B cell (primary cell): ENCODE results near the gene RIPK1. TPM values are rescaled to one million over a fixed set of nuclear protein-coding genes. Genes with fewer than 3 reads are reported as not detected.
"Not testable (repeated sequence)": the region's sequence is repeated elsewhere in the genome, so short reads cannot be mapped to it uniquely, and the experiment has no call there.

Experiments
- ATAC-seq: fragments of 200-7000 bp; cut with Tn5 transposase; one replicate; pipeline ENCODE4 v1.10.0; 2021; ENCODE audit warnings: low read depth, mild to moderate bottlenecking, moderate number of reproducible peaks, moderate library complexity
- CTCF ChIA-PET: fragments of 350-600 bp; sonication (Branson Sonifier 250); formaldehyde crosslinking; loops from one replicate; lab custom pipeline; 2021; ENCODE audit warnings: antibody characterized with exemption, inconsistent platforms; lab: Charles Lee
- POLR2A ChIA-PET: fragments of 350-600 bp; sonication (Branson Sonifier 250); formaldehyde crosslinking; loops from one replicate; lab custom pipeline; 2021; ENCODE audit warnings: antibody characterized with exemption; lab: Charles Lee
- DNase-seq: peaks from one replicate; pipeline ENCODE4 v3.0.0; 2013
- H2AFZ ChIP-seq: 2 replicates; pipeline ENCODE4 v1.6.1; 2012; ENCODE audit warnings: mild to moderate bottlenecking, low read depth, low read length; ENCODE audit not compliant: insufficient read depth, poor library complexity, severe bottlenecking
- H3K27ac ChIP-seq, 2 donors: 1 replicate in 1 of 2; 2 replicates in 1 of 2; pipeline ENCODE4 v1.5.1; 2012 to 2013; ENCODE audit warnings: low read length in 2 of 2, mild to moderate bottlenecking in 2 of 2, moderate library complexity in 1 of 2
- H3K27me3 ChIP-seq, 4 experiments: fragments of 200-600 bp in 1 of 4; sonication (generic) in 1 of 4; replicated peaks in 1 of 4; 1 replicate in 2 of 4; 2 replicates in 2 of 4; pipeline versions ENCODE4 v1.6.1 to v1.7.0; 2013 to 2016; ENCODE audit warnings: low read length in 3 of 4, mild to moderate bottlenecking in 2 of 4, mixed read lengths in 1 of 4, moderate library complexity in 1 of 4; ENCODE audit not compliant: insufficient read depth in 4 of 4, control insufficient read depth in 3 of 4; ENCODE audit errors: control extremely low read depth in 1 of 4
- H3K36me3 ChIP-seq, 2 experiments: replicated peaks in 1 of 2; 1 replicate in 1 of 2; 2 replicates in 1 of 2; pipeline versions ENCODE4 v1.6.1 to v1.7.1; 2013; ENCODE audit warnings: low read length in 1 of 2; ENCODE audit not compliant: insufficient read depth in 2 of 2, control insufficient read depth in 1 of 2; ENCODE audit errors: control extremely low read depth in 1 of 2, extremely low read depth in 1 of 2
- H3K4me1 ChIP-seq, 2 donors: fragments of 200-600 bp in 1 of 2; sonication (generic) in 1 of 2; 1 replicate in 1 of 2; 2 replicates in 1 of 2; pipeline versions ENCODE4 v1.5.1 to v1.6.1; 2013 to 2017; ENCODE audit warnings: low read length in 2 of 2; ENCODE audit not compliant: control insufficient read depth in 2 of 2, insufficient read depth in 2 of 2
- H3K4me2 ChIP-seq: replicated peaks from 2 replicates; pipeline ENCODE3; 2012; ENCODE audit warnings: mild to moderate bottlenecking, low read depth, low read length; ENCODE audit not compliant: poor library complexity, severe bottlenecking
- H3K4me3 ChIP-seq, 5 experiments: fragments of 200-600 bp in 1 of 5; sonication (generic) in 1 of 5; 1 replicate in 3 of 5; 2 replicates in 2 of 5; pipeline versions ENCODE4 v1.5.1 to v1.7.0; 2011 to 2016; ENCODE audit warnings: low read length in 4 of 5, mild to moderate bottlenecking in 4 of 5, low read depth in 2 of 5, control low read depth in 1 of 5, moderate library complexity in 1 of 5; ENCODE audit not compliant: insufficient read depth in 1 of 5; ENCODE audit errors: control extremely low read depth in 1 of 5, extremely low read depth in 1 of 5
- H3K79me2 ChIP-seq: fragments of 200-600 bp; sonication (generic); one replicate; pipeline ENCODE4 v1.6.0; 2016; ENCODE audit warnings: low read length; ENCODE audit not compliant: control insufficient read depth, insufficient read depth
- H3K9ac ChIP-seq: fragments of 200-600 bp; sonication (generic); 2 replicates; pipeline ENCODE4 v1.6.1; 2017; ENCODE audit warnings: mild to moderate bottlenecking, low read length, moderate library complexity
- H3K9me3 ChIP-seq, 3 donors: one replicate each; pipeline versions ENCODE4 v1.6.1 to v1.7.1; 2013; ENCODE audit warnings: low read length in 2 of 3; ENCODE audit not compliant: control insufficient read depth in 2 of 3, insufficient read depth in 1 of 3; ENCODE audit errors: control extremely low read depth in 1 of 3
- H4K20me1 ChIP-seq: 2 replicates; pipeline ENCODE4 v1.6.0; 2012; ENCODE audit warnings: mild to moderate bottlenecking, low read length; ENCODE audit not compliant: insufficient read depth, control insufficient read depth, poor library complexity, severe bottlenecking
- H3K27ac Mint-ChIP-seq: one replicate; pipeline ENCODE4 v1.8.0; 2021; ENCODE audit warnings: mixed read lengths
- H3K27me3 Mint-ChIP-seq: one replicate; pipeline ENCODE4 v1.8.0; 2021; ENCODE audit warnings: mixed read lengths
- H3K4me1 Mint-ChIP-seq: one replicate; pipeline ENCODE4 v1.8.0; 2021; ENCODE audit warnings: mixed read lengths
- H3K4me3 Mint-ChIP-seq: one replicate; pipeline ENCODE4 v1.8.0; 2021; ENCODE audit warnings: mixed read lengths
- H3K9me3 Mint-ChIP-seq: one replicate; pipeline ENCODE4 v1.8.0; 2022; ENCODE audit warnings: mixed read lengths; ENCODE audit not compliant: insufficient read depth
- EZH2 ChIP-seq: IDR thresholded peaks from 2 replicates; pipeline ENCODE4 v1.6.1; 2012; ENCODE audit warnings: borderline replicate concordance, low read depth, mild to moderate bottlenecking, moderate library complexity, low read length; ENCODE audit not compliant: insufficient read depth, poor library complexity, severe bottlenecking
- WGBS: methylation state at CpG from one replicate; pipeline ENCODE4 v1.1.5; 2013; ENCODE audit warnings: missing lambda C conversion rate; ENCODE audit not compliant: insufficient coverage; 5-methylcytosine and 5-hydroxymethylcytosine counted together
- intact Hi-C: fragments of 100-400 bp; cut with micrococcal nuclease; formaldehyde crosslinking; loops from one replicate; pipeline ENCODE4 v1.10.0; 2022
- polyA plus RNA-seq: library from polyadenylated mRNA; depleted of rRNA; stranded (reverse); fragments of >200 nt; gene quantifications from 2 replicates; pipeline ENCODE4 v1.2.3, GENCODE V29; 2012
- total RNA-seq, 2 donors: library from RNA; stranded (reverse); fragments of 120-200 nt in 1 of 2; gene quantifications; 1 replicate in 1 of 2; 2 replicates in 1 of 2; pipeline versions ENCODE4 v1.2.3 to v1.2.4, GENCODE V29; 2013 to 2022
- TF ChIP-seq, protein P1 (sequence below): fragments of 200-600 bp; IDR thresholded peaks from one replicate; pipeline ENCODE4 v1.8.0; 2022; ENCODE audit warnings: antibody characterized with exemption, mild to moderate bottlenecking

RIPK1 gene
- total and polyA plus RNA-seq, 2 donors (not counting 1 experiment from before 2014, with no cell fraction given), result 7.3 to 26.2 TPM

DNA sequence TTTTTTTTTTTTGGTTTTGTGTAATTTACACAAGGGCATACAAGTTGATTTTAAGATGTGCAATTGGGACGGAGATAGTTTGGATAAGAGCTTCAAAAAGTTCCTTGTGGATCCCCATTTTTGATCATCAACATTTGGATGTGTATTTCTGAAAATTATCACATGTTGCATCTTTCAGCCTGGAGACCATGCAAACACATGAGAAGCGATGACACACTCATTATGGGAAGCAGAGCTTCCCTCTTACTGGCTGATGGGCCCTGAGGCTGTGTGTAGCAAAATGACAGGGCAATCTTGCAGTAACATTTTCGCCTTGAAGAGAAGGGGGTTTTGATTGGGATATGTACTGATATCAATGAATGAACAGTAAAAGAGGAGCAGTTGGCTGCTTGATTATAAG, 22.0 kb upstream of the RIPK1 start:
- H3K79me2 ChIP-seq, result no peaks in the 10 kb centered on the region
- H3K4me3 ChIP-seq, result no peak overlapping the region
- no peak overlapping the region for H3K4me2 ChIP-seq
- Mint-ChIP-seq H3K4me1 (no peaks in the 10 kb centered on the region), H3K27ac (no peak overlapping the region), H3K27me3 (peaks cover 30% of the 10 kb centered on the region), H3K9me3 (no peaks in the 10 kb centered on the region), H3K4me3 (no peak overlapping the region)
- TF ChIP-seq, protein P1, sequence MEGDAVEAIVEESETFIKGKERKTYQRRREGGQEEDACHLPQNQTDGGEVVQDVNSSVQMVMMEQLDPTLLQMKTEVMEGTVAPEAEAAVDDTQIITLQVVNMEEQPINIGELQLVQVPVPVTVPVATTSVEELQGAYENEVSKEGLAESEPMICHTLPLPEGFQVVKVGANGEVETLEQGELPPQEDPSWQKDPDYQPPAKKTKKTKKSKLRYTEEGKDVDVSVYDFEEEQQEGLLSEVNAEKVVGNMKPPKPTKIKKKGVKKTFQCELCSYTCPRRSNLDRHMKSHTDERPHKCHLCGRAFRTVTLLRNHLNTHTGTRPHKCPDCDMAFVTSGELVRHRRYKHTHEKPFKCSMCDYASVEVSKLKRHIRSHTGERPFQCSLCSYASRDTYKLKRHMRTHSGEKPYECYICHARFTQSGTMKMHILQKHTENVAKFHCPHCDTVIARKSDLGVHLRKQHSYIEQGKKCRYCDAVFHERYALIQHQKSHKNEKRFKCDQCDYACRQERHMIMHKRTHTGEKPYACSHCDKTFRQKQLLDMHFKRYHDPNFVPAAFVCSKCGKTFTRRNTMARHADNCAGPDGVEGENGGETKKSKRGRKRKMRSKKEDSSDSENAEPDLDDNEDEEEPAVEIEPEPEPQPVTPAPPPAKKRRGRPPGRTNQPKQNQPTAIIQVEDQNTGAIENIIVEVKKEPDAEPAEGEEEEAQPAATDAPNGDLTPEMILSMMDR, result no peak
- TF ChIP-seq EZH2, result no peak
- no peak overlapping the region for H2AFZ ChIP-seq
- POLR2A ChIA-PET, result no interaction called here
- H3K4me1 ChIP-seq, result no peaks in the 10 kb centered on the region
- WGBS, result 71% methylated on average over 2 of the region's 3 CpGs
- H3K27ac ChIP-seq, result no peak overlapping the region
- no peak overlapping the region for H3K9ac ChIP-seq
- no peaks in the 10 kb centered on the region for H3K9me3 ChIP-seq
- DNase-seq, result no peak
- no peaks in the 10 kb centered on the region for H3K36me3 ChIP-seq
- CTCF ChIA-PET, result no interaction called here
- peaks cover 0 to 9% (median 1%) of the 10 kb centered on the region in 4 experiments for H3K27me3 ChIP-seq
- no peak for ATAC-seq
- intact Hi-C loops, result no loop called here
- H4K20me1 ChIP-seq, result no peaks in the 10 kb centered on the region

GRCh38 chr6:3048009-3048408, 20.3 kb upstream of the RIPK1 start:
- H3K79me2 ChIP-seq, H3K27ac Mint-ChIP-seq, H3K4me1 ChIP-seq, H3K36me3 ChIP-seq, intact Hi-C loops, H3K4me1 Mint-ChIP-seq, ATAC-seq, POLR2A ChIA-PET, CTCF ChIA-PET, H4K20me1 ChIP-seq, H3K4me3 ChIP-seq, H3K9ac ChIP-seq, H3K9me3 Mint-ChIP-seq, H2AFZ ChIP-seq, H3K27ac ChIP-seq, H3K27me3 ChIP-seq, DNase-seq, H3K4me3 Mint-ChIP-seq, H3K9me3 ChIP-seq, H3K4me2 ChIP-seq: not testable (repeated sequence)
- 74% methylated on average over 3 of the region's 4 CpGs for WGBS
- H3K27me3 Mint-ChIP-seq, result peaks cover 30% of the 10 kb centered on the region
